NCI-H748 treated with DMSO at 0.1 percent for 48 hours (cell line): Measurements from ENCODE around the gene GPX8.

ENCODE experiments used
- DNase-seq: peaks from one replicate; lab custom pipeline; 2025; lab: John Stamatoyannopoulos, UW

GPX8 gene

DNA sequence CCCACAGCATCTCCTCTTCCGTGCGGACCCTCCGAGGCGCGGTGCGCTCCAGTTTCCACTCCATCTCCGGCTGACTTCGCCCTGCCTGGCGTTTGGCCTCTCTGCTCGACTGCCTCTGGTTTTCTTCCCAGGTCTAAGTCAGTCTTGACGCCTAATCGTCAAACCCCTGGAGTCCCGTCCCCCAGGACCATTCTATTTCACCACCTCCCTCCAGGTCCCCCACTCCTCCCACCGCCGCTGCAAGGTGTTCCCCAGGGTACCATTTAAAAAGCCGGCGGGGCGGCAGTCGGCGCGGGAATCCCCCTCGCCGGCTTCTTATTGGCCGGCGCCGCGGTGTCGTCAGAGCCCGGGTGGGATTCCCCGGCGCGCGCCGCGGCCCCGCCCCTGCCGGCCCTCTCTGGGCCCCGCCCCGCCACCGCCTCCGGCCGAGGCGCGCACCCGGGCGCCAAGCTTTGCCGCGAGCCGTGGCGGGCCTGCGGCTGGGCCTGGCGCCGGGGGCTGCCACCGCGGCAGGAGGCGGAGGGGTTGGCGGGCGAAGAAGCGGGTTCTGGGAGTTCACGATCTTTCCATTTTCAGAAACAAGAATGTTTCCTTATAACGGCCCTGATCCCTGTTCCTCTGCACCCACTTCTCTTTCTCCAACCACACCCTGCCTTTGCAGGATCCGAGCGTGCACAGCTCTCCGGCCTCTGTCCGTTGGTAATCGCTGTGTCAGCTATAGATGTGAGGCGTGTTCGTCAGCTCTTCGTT lies 13.1 kb downstream of the GPX8 start, which contains the start of gene CDC20B:
Gene CDC20B (minus strand): TSS at position 241 of the 750 bp plus-strand sequence. CDS start 177 bp downstream, at position 64.
- DNase-seq: peak; percentile 70

- no peak for DNase-seq
These were observed 13.8 kb downstream of the GPX8 start for GRCh38 chr5:55173687-55174230.

- DNase-seq: no peak
These were observed 15.8 kb downstream of the GPX8 start for GRCh38 chr5:55175781-55176175.

DNA sequence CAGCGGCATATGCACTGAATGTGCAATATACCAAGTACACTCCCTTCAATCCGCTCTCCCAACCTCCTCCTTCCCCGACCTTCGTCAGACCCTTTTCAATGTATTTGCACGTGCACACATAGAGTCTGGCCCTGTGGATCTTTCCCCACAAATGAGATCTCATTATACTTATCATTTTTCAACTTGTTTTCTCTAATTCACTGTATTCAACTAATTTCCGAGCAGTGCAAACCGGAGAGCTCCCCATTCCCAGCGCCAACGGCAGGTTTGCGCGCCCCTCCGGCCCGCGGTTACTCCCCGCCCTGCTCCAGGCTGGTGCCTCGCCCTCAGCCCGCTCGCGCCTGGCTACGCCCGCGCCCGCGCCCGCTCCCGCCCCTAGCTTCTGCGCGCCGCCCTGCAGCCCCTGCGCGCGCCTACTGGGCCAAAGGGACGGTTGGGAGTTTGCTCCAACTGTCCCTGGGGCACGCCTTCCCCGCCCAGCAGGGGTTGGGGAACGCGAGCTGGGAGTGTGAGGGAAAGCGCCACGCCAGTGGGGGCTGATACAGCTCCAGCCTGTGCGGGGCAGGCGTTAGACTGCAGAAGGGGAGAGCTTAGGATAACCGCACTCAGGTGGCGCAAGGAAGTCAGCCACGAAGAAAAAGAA lies 16.3 kb downstream of the GPX8 start:
- DNase-seq: peak; percentile 69

- no peak for DNase-seq
These were observed 17.1 kb downstream of the GPX8 start for GRCh38 chr5:55177078-55177477.

DNA sequence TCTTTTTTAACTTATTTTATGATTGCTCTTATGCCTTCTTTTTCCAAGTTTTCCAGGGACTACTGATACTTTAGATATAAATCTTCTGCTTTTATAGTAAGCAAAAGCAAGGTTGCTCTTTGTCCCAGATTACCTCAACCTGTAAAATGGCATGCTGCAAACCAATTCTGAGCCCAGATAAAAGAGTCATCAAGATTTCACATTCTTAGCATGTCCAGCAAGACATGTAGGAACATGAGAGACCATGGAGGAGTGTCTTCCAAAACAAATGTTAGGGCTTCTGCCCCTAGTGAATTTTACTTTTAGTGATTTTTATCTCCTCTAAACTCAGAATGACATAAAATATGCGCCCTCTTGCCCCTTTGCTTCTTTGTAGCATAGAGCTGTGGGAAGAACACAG lies 20.0 kb downstream of the GPX8 start:
- no peak for DNase-seq

DNA sequence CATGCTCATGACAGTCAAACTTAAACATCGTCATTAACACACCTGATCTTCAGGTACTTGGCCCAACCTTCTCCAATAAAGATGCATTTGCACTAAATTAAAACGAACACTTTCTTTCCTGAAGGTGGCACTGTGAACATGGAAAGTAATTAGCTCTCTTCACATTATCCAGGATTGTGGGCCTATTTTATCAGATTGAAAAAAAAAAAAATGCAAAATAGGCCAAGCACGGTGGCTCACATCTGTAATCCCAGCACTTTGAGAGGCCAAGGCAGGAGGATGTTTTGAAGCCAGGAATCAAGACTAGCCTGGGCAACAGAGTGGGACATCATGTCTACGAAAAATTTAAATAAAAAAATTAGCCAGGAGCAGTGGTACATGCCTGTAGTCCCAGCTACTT lies 27.4 kb downstream of the GPX8 start:
- peak; percentile 75 for DNase-seq

DNA sequence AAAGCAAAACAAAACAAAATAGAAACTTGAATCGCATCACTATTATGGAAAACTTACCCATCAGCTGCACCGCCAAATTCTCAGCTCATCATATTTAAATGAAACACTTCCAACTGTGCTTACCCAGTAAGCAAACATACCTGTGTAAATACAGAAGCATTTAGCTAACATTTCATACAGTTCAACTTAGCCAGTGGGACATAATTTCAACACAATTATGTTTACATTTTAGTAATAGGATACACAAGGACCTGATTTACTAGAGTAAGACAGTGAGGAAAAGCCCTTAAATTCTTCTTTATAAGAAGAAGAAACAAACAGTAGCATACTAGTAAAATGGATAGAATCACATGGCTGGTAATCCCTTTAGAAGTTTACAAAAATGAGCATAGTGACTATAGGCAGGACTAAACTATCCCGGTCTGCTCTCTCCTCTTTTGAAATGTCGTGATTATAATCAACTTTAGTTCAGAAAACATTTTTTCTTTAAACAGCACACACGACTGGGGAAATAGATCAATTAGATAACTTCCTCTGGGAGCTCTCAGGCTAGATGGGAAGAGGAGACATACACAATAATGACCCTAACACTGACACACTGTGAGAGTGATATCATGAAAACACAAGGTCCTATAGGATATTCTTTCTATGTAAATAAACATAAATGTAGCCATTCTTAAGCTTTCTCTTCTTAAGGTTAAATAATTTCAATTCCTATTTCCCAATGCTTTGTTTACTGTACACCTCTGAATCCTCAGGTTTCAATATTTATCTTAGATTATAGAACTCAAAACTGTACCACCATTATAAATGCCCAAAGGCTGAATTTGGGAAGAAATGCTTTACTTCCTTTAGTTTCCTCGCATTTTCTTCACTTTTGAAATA lies 28.9 kb downstream of the GPX8 start:
- peak; percentile 89 for DNase-seq

DNA sequence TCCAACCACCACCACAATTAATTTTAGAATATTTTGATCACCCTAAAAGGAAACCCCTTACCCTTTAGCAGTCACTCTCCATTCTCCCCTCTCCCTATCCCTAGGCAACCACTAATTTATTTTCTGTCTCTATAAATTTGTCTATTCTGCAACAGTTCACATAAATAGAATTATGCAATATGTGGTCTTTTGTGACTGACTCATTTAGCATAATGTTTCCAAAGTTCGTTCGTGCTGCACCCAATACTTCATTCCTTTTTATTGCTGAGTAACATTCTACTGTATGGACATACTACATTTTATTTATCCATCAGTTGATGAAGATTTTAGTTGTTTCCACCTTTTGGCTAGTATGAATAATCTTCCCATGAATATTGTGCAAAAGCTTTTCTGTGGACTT lies 31.2 kb downstream of the GPX8 start:
- DNase-seq: no peak

- DNase-seq: no peak
These were observed 45.0 kb downstream of the GPX8 start for GRCh38 chr5:55205001-55205400.

DNA sequence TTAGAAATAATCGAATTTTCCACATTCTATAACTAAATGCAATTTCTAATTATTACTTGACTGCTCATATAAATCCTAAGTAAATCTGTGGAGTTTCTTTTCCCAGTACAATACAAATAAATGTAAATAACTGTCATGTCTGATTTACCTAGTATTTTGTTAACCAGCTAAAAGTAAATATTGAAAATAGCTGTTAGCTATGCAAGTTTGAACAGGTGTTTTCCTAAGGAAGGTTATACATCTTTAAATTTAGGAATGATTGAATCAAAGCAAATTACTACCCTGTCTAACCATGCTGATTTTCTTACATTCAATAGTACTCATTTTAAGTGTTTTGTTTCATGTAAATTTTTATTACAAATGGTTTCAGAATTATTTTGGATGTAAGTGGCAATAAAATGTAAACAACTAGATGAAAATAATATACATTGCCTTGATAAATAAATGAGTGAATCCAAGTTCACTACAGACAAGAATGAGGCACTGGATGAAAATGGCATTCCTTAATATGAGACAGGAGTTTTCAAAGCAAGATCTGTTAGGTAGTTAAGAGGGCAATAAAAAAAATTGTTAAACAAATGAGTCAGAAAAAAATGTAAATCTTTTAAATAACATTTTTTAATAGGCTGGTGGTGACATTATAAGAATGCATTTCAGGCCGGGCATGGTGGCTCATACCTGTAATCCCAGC lies 51.4 kb downstream of the GPX8 start:
- peak; percentile 7 for DNase-seq
